Gastrocnemius medialis (tissue), 4 donors: ENCODE data around the gene LFNG. TPM values are rescaled to one million over a fixed set of nuclear protein-coding genes. Genes with fewer than 3 reads are reported as not detected.

Experiments
- ATAC-seq, 2 donors: fragments of 150-250 bp; one replicate each; pipeline ENCODE4 v1.9.1; 2016
- DNase-seq, 2 donors: peaks; one replicate each; pipeline ENCODE4 v3.0.0-alpha.2; 2019
- H3K27ac ChIP-seq, 4 donors: fragments of 200-600 bp; sonication (generic); 1 replicate in 1 of 4; 2 replicates in 3 of 4; pipeline ENCODE4 v1.5.1; 2016 to 2018; ENCODE audit warnings: mild to moderate bottlenecking in 2 of 4, moderate library complexity in 1 of 4
- H3K27me3 ChIP-seq, 3 donors: fragments of 200-600 bp; sonication (generic) in 2 of 3; 1 replicate in 1 of 3; 2 replicates in 2 of 3; pipeline versions ENCODE4 v1.5.1 to v1.6.0; 2016 to 2019; ENCODE audit warnings: mild to moderate bottlenecking in 1 of 3, moderate library complexity in 1 of 3
- H3K36me3 ChIP-seq, 2 donors: fragments of 200-600 bp; sonication (generic) in 1 of 2; one replicate each; pipeline ENCODE4 v1.5.1; 2017 to 2018
- H3K4me1 ChIP-seq, 2 donors: fragments of 200-600 bp; sonication (generic) in 1 of 2; one replicate each; pipeline ENCODE4 v1.5.1; 2016 to 2017; ENCODE audit warnings: mild to moderate bottlenecking in 2 of 2
- H3K4me3 ChIP-seq, 4 donors: fragments of 200-600 bp; sonication (generic) in 3 of 4; 1 replicate in 1 of 4; 2 replicates in 3 of 4; pipeline ENCODE4 v1.5.1; 2016 to 2019; ENCODE audit warnings: mild to moderate bottlenecking in 2 of 4
- H3K9me3 ChIP-seq, 3 donors: fragments of 200-600 bp; sonication (generic) in 2 of 3; 1 replicate in 1 of 3; 2 replicates in 2 of 3; pipeline ENCODE4 v1.5.1; 2016 to 2019
- CTCF ChIP-seq, 5 experiments: fragments of 450-650 bp in 3 of 5; fragments of 200-600 bp in 2 of 5; sonication (generic) in 2 of 5; IDR thresholded peaks in 4 of 5; conservative IDR thresholded peaks in 1 of 5; 1 replicate in 4 of 5; 2 replicates in 1 of 5; pipeline ENCODE4 v1.5.1; 2016 to 2019; ENCODE audit warnings: antibody characterized with exemption in 5 of 5, mild to moderate bottlenecking in 3 of 5, moderate library complexity in 3 of 5
- POLR2A ChIP-seq, 2 donors: fragments of 450-650 bp; IDR thresholded peaks; one replicate each; pipeline ENCODE4 v1.6.1; 2017; ENCODE audit warnings: antibody characterized with exemption in 2 of 2, mild to moderate bottlenecking in 2 of 2, moderate library complexity in 2 of 2
- in situ Hi-C, 4 donors: fragments of 200-750 bp; cut with MboI; loops; one replicate each; pipeline versions ENCODE4 v1.15.0 to v1.8.0; 2017; ENCODE audit warnings: low sequenced_read_pairs in 4 of 4
- intact Hi-C: fragments of 100-400 bp; cut with DNase I; formaldehyde crosslinking; loops from one replicate; pipeline ENCODE4 v1.15.1; 2023; ENCODE audit warnings: low total_unique reads
- total RNA-seq, 4 donors: library from RNA; depleted of rRNA; stranded (reverse); fragments of >200 nt; gene quantifications; one replicate each; pipeline versions ENCODE4 v1.1.0 to v1.2.3, GENCODE V29; 2016

The LFNG gene
- total RNA-seq, 4 donors from 2014 or later = 1.0 to 5.9 (median 1.7) TPM

- ATAC-seq (peak in 1 of 2 donors; percentile 29), DNase-seq (peak in 1 of 2 donors; percentile 58)
- in situ Hi-C loops = no loop called here
- TF ChIP-seq POLR2A (IDR thresholded peaks at IDR 0.05) (no peak), CTCF (IDR thresholded peaks at IDR 0.05 in 4 of 5, conservative IDR thresholded peaks at IDR 0.05 in 1 of 5) (no peak)
- H3K27ac ChIP-seq = peak overlapping the region in 3 of 4 donors; percentile 13 to 28 (median 24)
- H3K36me3 ChIP-seq = no peaks in the 10 kb centered on the region
- peak overlapping the region in 1 of 4 donors; percentile 1 for H3K4me3 ChIP-seq
- peaks cover 0 to 28% of the 10 kb centered on the region in 2 donors for H3K4me1 ChIP-seq
- H3K27me3 ChIP-seq = peaks cover 26 to 39% (median 33%) of the 10 kb centered on the region in 3 donors
- no peaks in the 10 kb centered on the region for H3K9me3 ChIP-seq
- intact Hi-C loops = no loop called here
Observed at GRCh38 chr7:2523941-2524807, 4.6 kb downstream of the LFNG start.

GRCh38 chr7:2524808-2525657, 5.5 kb downstream of the LFNG start:
- H3K36me3 ChIP-seq = no peaks in the 10 kb centered on the region
- DNase-seq = no peak
- peaks cover 0 to 28% of the 10 kb centered on the region in 2 donors for H3K4me1 ChIP-seq
- H3K9me3 ChIP-seq = no peaks in the 10 kb centered on the region
- in situ Hi-C loops (no loop called here), intact Hi-C loops (no loop called here)
- no peak overlapping the region for H3K4me3 ChIP-seq
- no peak overlapping the region for H3K27ac ChIP-seq
- TF ChIP-seq CTCF (IDR thresholded peaks at IDR 0.05 in 4 of 5, conservative IDR thresholded peaks at IDR 0.05 in 1 of 5) = no peak
- peaks cover 26 to 39% (median 33%) of the 10 kb centered on the region in 3 donors for H3K27me3 ChIP-seq
- no peak for ATAC-seq

GRCh38 chr7:2525658-2526630, 6.4 kb downstream of the LFNG start:
- no peak for ATAC-seq
- in situ Hi-C loops = no loop called here
- no peak for DNase-seq
- intact Hi-C loops = no loop called here
- peaks cover 0 to 24% of the 10 kb centered on the region in 2 donors for H3K4me1 ChIP-seq
- H3K9me3 ChIP-seq = no peaks in the 10 kb centered on the region
- H3K27ac ChIP-seq = no peak overlapping the region
- no peak overlapping the region for H3K4me3 ChIP-seq
- TF ChIP-seq CTCF (IDR thresholded peaks at IDR 0.05 in 4 of 5, conservative IDR thresholded peaks at IDR 0.05 in 1 of 5) (no peak), POLR2A (IDR thresholded peaks at IDR 0.05) (no peak)
- H3K27me3 ChIP-seq = peaks cover 21 to 41% (median 31%) of the 10 kb centered on the region in 3 donors
- no peaks in the 10 kb centered on the region for H3K36me3 ChIP-seq
